ENCODE results near the gene TTC32.
A peak's percentile ranks its signal among the peaks of the same experiment; 100 is the strongest.
"Not testable (repeated sequence)": the region's sequence is repeated elsewhere in the genome, so short reads cannot be mapped to it uniquely, and the experiment has no call there.

TTC32 gene

DNA sequence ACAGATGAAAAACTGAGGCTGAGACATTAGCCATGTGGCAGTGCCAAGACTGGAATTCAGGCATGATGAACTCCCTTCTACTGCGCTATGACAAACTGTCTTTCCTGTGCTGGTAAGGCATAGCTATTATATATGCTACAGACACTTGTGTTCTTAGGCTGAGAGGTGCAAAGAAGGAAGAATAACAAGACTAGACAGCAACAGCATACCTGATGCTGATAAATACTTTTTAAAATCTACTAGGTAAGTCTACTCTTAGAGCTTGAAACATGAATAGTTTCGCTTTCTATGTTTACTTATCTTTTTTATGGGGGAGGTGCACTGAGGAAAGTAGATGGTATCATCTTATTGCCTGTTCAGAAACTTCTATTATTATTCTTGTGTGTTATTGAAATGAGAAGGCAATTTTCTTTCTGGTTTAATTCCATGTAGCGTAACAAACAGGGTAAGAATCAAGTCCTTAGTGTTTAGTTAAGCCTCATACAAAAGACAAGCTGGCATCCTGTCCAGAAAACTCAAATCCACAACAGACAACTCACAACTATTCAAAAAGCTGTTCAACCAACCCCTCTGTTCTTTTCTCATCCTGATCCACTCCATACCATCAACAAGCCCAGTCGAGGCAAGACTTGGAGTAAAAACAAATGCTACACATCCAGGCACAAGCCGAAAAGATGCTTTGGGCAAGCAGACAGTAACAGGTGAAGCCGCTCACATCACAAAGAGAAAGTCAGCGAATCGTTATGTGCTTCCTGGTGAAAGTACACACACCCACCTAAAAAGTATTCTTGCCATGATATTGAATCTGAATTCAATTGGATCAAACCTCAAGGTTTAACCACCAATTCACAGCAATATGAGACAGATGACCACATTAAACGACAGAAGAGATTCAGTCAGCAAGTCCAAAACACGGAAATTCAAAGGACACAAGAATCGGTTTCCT is 1.5 kb downstream of the TTC32 start:
- DNase-seq (ENCODE audit: low read depth, low spot score) = peak; percentile 14

DNA sequence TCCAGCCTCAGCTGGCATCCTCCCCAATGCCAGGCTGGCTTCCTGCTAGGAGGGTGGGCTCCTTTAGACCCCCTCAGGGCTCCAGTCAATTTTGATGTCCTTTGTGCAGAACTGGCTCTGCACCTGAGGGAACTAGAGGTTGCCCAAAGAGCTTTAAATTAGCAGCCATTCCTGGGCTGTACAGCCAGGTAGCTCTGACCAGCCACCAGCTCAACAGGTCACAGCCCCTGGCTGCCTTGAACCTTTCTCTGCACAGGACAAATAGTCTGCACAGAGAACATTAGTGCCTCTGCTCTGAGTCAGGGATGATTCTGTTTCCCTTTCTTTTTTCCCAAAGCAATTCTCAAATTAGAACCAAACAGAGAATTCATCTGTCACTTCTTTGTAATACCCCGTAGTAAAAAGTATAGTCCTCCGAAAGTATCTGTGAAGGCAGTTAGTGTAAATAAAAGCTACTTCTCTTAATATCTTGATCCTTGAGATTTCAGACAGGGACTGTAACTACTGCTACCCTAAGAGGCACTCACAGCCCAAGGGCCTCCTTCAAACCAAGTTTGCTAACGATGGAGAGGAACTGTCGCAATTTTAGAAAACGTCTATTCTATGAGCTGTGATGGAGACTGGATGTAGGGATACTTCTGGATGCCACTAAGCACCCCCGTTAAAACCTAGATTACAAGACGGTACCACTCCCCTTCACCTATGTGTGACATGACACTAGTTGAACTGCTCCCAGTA is 3.0 kb downstream of the TTC32 start:
- no peak for DNase-seq (ENCODE audit: low read depth, low spot score)

DNA sequence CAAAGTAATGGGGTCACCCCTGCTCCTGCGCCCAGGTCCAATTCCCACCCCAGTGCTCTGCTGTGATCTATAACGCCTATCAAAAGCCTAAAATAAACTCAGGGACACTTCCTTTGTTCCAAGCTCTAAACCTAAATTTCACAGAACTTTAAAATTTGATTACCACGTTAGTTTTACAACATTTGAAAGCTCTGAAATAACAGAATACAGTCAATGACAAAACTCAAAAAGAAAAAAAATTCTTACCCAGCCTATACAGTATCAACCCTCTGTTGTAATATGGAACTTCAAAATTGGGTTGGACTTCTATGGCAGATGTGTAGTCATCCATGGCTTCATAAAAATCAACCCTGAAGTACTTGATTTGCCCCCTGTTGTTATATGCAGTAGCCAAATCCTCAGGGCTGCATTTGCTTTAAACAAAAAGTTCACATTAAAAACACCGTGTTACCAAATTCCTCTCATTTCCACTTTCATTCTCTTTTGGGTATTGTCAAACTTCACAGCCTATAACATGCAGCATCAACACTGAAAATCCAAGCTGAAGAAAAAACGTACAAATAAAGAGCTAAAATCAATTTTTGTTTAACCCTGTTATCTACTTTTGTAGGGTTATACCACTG is 4.0 kb downstream of the TTC32 start:
- no peak for DNase-seq (ENCODE audit: low read depth, low spot score)

DNA sequence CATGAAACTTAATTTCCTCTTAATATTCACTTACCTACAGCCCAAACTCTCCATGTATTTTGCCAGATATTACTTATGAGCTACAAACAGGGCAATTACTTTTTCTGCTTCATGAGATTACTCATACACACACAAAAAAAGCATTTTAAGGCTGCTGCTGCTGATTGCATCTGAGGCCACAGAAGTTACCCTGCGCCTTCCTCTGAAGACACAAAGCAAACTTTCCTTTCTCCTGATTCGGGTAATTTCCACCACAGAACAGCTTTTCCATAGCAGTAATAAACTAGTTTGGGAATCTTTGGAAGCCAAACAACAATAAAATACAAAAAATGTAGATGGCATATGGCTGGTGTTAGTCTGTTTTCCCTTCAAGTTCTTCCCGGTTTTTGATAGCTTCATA is 6.2 kb downstream of the TTC32 start:
- no peak for DNase-seq (ENCODE audit: low read depth, low spot score)

DNA sequence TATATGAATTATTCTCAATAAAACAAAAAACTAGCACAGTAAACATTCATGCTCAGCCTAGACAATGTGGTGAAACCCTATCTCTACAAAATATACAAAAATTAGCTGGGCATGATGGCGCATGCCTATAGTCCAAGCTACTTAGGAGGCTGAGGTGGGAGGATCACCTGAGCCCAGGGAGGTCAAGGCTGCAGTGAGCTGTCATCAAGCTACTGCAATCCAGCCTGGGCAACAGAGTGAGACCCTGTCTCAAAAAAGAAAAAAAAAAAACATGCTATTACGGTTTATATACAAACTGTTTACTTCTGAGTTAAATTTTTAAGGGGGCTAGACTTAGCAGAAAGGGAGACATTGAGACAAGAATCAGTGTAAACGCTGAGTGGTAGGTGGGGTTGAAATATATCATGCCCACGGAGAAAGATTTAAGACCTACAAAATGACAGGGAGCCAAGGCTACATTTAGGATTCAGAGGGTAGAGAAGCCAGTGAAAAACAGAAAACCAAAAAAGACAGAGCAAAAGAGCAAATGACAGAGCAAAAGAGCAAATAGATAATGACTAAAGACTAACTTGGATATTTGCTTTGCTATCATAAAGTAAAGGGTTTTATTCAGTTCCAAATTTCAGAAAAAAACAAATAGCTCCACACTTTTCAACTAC is 7.5 kb downstream of the TTC32 start:
- no peak for DNase-seq (ENCODE audit: low read depth, low spot score)

DNA sequence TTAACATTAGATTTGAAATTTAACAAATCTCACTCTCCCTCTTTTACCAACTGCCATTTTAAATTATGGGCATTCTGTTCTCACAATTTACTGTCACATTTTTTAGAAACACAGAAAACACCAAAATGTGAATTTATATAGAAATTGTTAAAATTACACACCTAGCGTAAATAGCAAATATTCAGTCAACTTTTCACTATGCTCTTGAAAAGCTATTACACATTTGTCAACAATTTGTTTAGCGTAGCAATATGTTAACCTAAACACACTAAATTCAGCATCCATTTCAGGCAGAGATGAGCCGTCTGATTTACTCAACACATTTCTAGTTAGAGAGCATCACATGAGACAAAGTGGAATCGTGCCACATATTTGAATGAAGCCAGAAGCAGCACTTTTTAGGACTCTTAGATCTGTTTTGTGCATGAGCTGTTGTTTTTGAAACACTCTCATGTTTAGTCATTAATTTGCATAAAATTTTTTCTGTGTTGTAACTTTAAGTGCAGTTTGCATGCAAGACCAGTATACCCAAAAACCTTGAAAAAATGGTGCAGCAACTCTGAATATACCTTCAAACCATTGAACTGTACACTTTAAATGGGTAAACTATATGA is 8.2 kb downstream of the TTC32 start:
- DNase-seq (ENCODE audit: low read depth, low spot score) = no peak

DNA sequence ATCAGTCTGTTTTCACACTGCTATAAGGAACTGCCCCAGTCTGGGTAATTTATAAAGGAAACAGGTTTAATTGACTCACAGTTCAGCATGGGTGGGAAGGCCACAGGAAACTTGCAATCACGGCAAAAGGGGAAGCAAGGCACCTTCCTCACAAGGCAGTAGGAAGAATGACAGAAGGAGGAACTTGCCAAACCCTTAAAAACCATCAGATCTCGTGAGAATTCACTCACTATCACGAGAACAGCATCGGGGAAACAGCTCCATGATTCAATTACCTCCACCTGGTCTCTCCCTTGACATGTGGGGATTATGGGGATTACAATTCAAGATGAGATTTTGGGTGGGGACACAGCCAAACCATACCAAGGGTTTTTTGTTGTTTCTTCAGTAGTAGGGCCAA is 9.8 kb downstream of the TTC32 start:
- DNase-seq (ENCODE audit: low read depth, low spot score) = not testable (repeated sequence)

DNA sequence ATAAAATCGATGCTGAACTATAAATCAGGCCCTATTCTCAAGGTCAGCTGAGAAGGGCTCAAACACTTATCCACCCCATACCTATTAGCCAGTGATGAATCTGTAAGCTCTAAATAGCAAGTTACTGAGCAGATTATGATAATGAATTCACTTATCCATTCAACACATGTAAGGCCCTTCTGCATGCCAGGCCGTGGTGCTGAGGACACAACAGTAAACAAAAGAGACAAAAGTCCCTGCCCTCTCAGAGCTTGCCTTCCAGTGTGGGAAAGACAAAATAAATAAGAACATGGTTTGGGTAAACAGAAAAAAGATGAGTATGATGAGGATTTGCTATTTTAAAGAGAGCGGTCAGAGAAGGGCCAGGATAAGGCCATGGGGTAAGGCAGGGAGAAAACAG is 11.7 kb downstream of the TTC32 start:
- no peak for DNase-seq (ENCODE audit: low read depth, low spot score)

DNA sequence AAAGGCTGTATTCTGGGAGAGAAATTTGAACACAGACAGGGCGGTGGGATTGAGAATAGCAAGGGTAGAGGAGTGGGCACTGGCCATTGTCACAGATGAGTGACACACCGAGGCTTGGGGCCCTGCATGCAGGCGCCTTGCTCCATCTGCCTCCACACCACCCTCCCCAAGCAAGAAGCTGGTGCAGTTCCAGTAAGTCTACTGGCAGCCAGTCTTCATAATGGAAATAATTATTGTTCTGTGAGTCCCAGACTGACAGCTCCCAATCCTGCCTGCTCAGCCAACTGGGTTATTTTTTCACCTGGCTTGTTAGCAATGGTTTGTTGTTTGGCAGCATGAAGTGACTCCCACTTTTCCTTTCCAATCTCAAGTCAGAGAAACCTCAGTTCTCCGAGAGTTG is 13.0 kb downstream of the TTC32 start:
- DNase-seq (ENCODE audit: low read depth, low spot score) = no peak

DNA sequence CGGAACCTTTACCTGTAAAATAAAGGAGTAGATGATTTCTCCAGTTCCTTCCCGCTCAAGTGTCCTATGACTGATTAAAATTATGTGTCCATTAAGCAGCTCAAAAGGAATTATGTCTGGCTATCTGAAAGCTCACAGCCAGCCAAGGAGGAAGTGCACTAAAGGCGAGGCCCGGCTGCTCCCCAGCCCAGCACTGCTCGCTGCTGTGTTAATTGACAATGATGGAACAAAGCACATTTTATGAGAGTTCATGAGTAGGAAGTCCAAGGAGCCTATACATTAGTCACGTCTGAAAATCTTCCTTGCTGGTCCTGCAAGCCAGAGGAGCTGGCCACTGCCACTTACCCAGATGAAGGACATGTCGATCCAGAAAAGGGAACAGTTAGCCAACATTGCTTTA is 14.3 kb downstream of the TTC32 start:
- DNase-seq (ENCODE audit: low read depth, low spot score) = no peak

DNA sequence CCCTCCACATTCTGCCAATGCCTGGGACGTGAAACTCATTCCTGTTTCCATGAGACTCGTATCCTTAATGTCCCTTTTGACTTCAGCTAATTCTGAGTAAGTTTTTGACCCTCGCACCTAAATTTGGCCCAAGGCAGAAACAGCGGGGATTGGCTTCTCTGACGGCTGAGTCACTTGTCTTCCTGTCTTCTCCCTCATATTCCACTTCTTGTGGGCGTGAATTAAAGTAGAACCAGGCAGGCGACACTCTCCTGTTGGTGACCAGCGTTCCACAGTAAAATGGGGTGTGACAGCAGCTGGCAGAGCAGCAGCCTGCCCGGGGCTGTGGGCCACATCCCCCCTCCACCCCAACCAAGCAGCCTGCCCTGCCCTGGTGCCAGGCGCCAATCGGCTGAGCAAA is 15.5 kb downstream of the TTC32 start:
- DNase-seq (ENCODE audit: low read depth, low spot score) = no peak

DNA sequence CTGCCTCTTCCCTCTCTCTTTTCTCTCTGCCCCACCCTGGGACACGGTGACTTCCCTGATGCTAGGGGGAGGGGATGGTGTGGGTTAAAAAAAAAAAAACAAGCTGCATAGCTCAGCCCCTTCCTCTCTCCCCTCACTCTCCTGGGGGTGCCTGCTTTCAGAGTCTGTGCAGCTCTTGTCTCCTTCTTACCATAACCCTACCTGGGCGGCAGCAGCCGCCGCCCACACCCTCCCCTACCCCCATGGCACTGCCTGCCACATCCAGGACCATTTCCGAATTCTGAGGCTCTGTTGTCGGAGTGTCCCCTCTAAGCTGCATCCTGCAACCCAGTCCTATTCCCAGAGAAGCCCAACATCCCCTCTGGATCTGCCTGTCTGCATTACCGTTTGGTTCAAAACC is 16.0 kb downstream of the TTC32 start:
- DNase-seq (ENCODE audit: low read depth, low spot score) = no peak

DNA sequence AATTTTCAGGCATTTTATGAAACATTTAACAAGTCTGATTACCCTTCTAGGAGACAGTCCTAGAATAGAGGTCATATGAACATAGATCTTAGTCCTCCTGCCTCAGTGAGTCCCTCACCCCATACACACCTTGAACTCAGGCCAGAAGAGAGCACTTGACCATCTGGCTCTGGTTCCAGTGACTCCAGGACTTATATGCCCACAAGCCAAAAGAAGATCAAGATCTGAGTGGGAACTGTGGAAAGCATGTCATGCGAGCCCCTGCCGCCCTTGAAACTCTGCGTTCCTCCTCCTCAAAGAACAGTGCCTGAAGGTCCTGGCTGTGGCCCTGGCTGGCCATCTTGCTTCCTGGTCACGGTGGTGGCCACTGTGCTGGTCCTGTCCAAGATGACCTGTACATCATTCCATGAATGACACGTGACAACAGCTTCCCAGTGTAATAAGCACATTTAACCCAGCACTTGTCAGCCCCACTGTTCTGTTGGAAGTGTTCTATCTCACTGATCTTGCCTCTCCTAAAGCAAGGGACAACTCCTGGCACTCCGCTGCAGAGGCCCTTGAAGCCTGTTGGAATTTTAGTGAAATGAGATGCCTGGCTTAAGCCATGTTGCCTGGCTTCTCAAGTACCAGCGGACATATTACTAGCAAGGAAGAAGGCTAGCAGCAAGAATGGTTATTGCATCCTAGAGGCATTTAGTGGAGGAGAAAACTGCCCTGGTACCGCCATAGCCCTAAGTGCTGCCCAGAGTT is 17.6 kb downstream of the TTC32 start:
- no peak for DNase-seq (ENCODE audit: low read depth, low spot score)

DNA sequence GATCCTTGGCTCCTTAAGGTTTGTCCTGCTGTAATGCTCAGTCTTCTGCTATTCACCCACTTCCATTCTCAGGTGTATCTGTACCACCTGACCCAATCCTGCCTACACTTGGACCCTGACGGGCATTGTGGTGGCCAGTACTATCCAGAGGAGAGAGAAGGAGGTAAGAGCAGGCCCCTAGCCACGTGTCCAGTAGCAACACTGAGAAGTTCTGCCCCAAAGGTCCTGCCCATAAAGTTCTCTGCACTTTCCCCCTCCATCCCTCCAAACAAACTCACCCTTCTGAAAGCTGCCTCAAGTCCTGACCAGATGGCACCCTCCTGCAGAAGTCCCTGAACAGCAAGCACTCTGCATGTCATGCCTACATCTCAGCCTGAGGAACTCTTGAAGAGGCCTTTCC is 18.3 kb downstream of the TTC32 start:
- DNase-seq (ENCODE audit: low read depth, low spot score) = no peak

DNA sequence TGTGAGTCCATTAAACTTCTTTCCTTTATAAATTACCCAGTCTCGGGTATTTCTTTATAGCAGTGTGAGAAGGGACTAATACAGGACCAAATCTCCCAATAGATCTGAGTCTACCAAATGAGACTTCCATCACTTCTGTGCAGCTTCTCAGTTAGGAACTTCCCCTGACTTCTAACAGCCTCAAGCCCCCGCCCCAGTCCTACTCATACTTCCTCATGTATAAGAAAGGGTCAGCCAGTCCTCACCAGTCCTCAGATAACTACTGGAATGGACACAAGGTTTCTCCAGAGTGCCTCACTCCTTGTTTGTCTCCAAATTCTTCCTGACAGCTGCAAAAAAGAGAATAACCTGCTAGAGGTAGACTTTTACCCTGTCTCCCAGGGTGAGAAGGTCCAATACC is 19.5 kb downstream of the TTC32 start:
- DNase-seq (ENCODE audit: low read depth, low spot score) = no peak

DNA sequence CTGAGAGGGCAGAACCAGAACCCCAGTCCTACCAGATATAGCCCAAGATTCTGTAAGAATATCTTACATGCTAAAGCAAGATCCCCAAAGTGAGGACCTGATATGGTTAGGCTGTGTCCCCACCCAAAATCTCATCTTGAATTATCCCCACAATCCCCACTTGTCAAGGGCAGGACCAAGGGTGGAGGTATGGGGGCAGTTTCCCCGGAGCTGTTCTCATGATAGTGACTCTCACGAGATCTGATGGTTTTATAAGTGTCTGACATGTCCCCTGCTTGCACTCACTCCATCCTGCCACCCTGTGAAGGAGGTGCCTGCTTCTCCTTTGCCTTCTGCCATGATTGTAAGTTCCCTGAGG is 19.9 kb downstream of the TTC32 start:
- no peak for DNase-seq (ENCODE audit: low read depth, low spot score)

DNA sequence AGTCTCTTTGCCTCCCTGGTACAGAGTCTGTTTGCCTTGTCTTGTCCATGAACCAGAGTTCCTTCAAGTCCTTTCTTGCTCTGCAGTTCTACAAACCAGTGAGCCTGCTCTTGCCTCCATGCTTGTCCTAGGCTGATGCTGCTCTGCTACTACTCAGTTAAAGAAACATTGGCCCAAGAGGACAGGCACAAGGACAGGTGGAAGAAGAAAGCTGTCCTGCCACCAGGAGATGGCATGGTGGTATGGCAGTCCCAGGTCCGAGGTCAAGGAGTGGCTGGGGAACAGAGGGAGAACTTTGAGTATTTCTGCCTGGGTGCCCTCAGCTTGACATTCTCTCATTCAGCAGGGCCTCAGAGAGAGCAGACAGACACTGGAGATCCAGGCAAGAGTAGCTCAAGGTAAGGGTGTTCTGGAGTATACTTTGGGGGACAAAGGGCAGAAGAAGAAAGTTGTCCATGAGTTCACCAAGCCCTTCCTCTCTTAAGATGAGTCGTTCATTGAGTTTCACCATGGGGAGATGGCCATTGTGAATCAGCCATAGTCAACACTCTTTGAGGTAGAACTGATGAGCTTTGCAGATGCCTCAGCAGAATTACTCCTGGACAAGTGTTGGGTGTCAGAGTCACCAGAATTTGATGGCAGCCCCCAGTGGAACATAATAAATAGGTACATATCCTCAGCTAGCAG is 20.4 kb downstream of the TTC32 start:
- no peak for DNase-seq (ENCODE audit: low read depth, low spot score)

DNA sequence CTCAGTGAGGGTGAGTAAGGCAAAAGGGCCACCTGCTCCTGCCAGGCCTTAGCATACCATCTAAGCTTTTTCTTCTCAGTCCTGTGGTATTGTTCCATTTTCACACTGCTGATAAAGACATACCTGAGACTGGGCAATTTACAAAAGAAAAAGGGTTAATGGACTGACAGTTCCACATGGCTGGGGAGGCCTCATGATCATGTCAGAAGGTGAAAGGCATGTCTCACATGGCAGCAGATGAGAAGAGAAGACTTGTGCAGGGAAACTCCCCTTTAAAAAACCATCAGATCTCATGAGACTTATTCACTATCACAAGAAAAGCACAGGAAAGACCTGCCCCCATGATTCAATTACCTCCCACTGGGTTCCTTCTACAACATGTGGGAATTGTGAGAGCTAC is 21.6 kb downstream of the TTC32 start:
- DNase-seq (ENCODE audit: low read depth, low spot score) = not testable (repeated sequence)

DNA sequence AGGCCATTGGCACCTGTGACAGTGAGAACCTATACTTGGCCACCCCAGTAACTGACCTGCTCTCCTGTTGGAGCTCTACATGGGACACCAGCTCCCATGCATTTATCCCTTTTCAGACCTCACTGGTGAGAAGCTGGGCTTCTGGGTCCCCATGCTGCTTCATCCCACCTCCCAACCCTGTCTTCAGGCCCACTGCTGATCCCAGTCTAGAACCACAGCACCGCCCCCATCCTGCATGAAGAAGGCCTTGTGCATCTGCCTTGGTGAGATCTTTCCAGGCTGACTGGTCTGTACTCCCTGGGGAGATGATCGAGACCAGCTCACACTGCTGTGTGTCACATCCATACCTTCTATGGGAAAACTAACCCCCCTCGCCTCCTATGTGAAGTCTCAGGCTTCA is 22.7 kb downstream of the TTC32 start:
- no peak for DNase-seq (ENCODE audit: low read depth, low spot score)

DNA sequence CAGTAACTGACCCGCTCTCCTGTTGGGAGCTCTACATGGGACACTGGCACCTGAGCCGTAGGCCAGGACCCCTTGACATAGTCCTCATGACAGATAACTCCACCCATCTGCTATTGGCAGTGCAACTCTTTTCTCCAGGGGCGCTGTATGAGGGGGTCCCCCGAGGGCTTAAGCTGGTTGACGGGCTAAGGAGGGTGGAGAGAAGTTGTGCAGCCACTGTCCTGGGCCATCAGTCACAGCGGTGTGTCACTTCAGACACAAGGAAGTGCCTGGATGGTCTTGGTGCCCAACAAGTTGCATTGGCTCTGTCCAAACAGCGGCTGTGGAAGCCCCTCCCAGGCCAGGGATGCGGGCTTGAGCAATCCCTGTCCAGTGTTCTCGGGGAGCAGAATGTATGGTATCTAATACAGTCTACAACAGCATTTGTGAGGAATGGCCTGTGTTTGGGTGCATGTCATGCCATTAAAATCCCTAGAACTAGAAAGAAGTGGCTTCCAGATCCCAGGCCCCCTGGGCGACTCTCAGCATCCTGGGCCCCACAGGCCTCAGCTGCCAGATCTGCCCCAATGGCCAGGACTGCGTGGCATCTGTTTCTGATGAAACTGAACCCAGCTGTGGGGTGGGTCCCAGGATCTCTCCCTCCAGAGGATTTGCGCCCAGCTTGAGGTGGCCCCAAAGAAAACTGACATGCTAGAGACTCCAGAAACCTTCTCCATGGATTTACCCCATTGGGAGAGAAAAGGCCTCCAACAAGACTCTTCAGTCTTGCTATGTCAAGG is 23.3 kb downstream of the TTC32 start:
- no peak for DNase-seq (ENCODE audit: low read depth, low spot score)
